ENCODE results near the gene PLA2G4B. TPM values are rescaled to one million over a fixed set of nuclear protein-coding genes. Genes with fewer than 3 reads are reported as not detected.

Gene PLA2G4B
- total and polyA plus RNA-seq, 4 donors = 5.7 to 13.0 (median 10.6) TPM

DNA sequence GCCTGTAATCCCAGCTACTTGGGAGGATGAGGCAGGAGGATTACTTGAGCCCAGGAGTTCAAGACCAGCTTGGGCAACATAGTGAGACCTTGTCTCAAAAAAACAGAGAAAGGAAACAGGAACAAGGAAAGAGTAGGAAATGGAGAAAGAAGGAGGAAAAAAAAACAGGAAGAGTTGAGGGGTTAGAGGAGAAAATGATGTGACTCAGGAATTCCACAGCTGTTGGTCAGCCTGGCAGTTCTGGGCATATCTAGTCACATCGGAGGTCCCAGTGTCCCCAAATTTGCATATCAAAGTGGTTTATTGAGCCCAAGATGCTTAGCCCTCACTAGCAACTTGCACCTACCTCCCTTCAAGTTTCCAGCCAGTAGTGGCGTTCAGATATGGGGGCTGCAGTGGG, 29.5 kb upstream of the PLA2G4B start:
- H3K27me3 ChIP-seq (ENCODE audit: control insufficient read depth in 3 of 3, insufficient read depth in 3 of 3, low read length in 2 of 3) = no peaks in the 10 kb centered on the region
- no peak overlapping the region for H3K27ac ChIP-seq (ENCODE audit: low read depth in 1 of 2, low read length in 1 of 2)
- no peak for DNase-seq
- 72 to 83% methylated on average over 2 of the region's 2 CpGs for WGBS, 2 donors
- no peak overlapping the region for H3K4me3 ChIP-seq
- H3K4me1 ChIP-seq (ENCODE audit: control insufficient read depth in 5 of 5, insufficient read depth in 5 of 5, low read length in 5 of 5) = peaks cover 0 to 5% (median 0%) of the 10 kb centered on the region in 5 donors
- TF ChIP-seq, protein P1, sequence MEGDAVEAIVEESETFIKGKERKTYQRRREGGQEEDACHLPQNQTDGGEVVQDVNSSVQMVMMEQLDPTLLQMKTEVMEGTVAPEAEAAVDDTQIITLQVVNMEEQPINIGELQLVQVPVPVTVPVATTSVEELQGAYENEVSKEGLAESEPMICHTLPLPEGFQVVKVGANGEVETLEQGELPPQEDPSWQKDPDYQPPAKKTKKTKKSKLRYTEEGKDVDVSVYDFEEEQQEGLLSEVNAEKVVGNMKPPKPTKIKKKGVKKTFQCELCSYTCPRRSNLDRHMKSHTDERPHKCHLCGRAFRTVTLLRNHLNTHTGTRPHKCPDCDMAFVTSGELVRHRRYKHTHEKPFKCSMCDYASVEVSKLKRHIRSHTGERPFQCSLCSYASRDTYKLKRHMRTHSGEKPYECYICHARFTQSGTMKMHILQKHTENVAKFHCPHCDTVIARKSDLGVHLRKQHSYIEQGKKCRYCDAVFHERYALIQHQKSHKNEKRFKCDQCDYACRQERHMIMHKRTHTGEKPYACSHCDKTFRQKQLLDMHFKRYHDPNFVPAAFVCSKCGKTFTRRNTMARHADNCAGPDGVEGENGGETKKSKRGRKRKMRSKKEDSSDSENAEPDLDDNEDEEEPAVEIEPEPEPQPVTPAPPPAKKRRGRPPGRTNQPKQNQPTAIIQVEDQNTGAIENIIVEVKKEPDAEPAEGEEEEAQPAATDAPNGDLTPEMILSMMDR (IDR thresholded peaks at IDR 0.05; ENCODE audit: control extremely low read depth, extremely low read depth) = no peak
- no peak overlapping the region for H3K9ac ChIP-seq (ENCODE audit: insufficient read depth in 1 of 2, low read length in 2 of 2)
- peaks cover 0 to 21% (median 10%) of the 10 kb centered on the region in 4 donors for H3K36me3 ChIP-seq (ENCODE audit: control insufficient read depth in 4 of 4, insufficient read depth in 4 of 4, low read length in 4 of 4)
- H3K9me3 ChIP-seq (ENCODE audit: control insufficient read depth in 4 of 4, insufficient read depth in 3 of 4, low read length in 3 of 4) = no peaks in the 10 kb centered on the region
- no peak for ATAC-seq (ENCODE audit: insufficient read depth, low FRiP score)

DNA sequence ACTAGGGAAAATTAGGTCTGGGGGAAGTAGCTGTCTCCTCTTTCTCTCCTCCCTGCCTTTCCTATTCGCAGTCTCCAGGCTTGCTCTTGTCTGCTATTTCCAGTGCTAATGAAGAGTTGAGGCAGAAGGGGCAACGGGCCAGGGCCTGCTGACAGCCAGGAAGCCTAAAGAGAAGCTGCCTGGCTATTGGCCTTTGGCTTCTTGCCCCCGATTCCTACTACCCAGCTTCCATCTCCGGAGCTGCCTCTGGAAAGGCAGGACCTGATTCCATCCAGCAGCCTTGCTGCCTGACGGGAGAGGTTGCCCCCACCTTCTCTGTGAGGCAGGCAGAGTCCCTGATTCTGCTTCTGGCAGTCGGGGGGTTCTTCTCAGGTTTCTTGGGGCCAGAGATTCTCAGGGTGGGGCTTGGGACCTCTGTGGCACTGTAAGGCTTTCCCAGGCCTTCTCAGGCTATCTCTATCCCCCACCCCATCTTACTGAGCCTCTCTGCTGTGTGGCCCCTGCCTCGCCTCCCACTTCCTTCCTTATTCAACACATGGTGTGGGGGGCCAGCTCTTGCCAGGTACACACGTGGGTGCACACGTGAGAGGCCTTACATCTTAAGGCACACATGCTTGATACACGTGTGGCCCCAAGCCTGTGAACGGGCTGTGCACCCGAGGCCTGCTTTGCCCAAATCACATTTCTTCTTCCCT, 29.0 kb upstream of the PLA2G4B start:
- ATAC-seq (ENCODE audit: insufficient read depth, low FRiP score) = no peak
- Histone ChIP-seq H3K9me3 (ENCODE audit: control insufficient read depth in 4 of 4, insufficient read depth in 3 of 4, low read length in 3 of 4) (no peaks in the 10 kb centered on the region), H3K9ac (ENCODE audit: insufficient read depth in 1 of 2, low read length in 2 of 2) (no peak overlapping the region), H3K36me3 (ENCODE audit: control insufficient read depth in 4 of 4, insufficient read depth in 4 of 4, low read length in 4 of 4) (peaks cover 0 to 22% (median 11%) of the 10 kb centered on the region in 4 donors), H3K4me3 (no peak overlapping the region), H3K4me1 (ENCODE audit: control insufficient read depth in 5 of 5, insufficient read depth in 5 of 5, low read length in 5 of 5) (peaks cover 0 to 3% (median 0%) of the 10 kb centered on the region in 5 donors), H3K27me3 (ENCODE audit: control insufficient read depth in 3 of 3, insufficient read depth in 3 of 3, low read length in 2 of 3) (no peaks in the 10 kb centered on the region), H3K27ac (ENCODE audit: low read depth in 1 of 2, low read length in 1 of 2) (no peak overlapping the region)
- 48 to 69% methylated on average over 12 of the region's 12 CpGs for whole genome bisulfite sequencing, 2 donors
- TF ChIP-seq, protein P1 (IDR thresholded peaks at IDR 0.05; ENCODE audit: control extremely low read depth, extremely low read depth) = no peak
- no peak for DNase-seq

DNA sequence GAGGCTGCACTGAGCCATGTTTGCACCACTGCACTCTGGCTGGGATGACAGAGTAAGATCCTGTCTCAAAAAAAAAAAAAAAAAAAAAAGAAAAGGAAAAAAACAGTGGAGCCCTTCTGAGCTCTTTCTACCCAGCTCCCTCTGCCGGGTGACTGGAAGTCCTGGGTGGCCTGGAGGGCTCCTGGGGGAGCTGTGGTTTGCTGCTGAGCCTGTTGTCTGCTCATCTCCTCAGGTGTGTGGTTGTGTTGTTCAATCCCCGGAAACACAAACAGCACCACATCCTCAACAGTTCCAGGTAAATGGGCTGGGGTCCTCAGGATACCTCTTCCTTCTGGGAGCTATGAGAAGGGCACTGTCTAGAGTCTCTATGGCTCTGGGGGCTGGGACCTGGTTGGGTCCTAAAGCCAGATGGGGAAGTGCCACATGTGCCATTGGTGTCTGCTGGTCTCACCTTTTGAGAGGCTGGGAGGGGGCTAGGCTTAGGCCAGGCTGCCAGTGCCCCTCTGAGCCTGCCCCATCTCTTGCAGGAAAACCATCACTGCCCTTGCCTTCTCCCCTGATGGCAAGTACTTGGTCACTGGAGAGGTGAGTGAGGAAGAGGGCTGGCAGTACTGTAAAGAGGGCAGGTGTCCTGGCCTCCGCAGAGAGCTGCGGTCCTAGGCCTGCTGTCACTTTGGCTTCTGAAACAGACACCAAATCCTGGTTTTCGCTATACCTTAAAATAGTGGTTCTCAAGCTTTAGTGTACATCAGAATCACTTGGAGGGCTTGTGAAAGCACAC, 27.8 kb upstream of the PLA2G4B start:
- no peak for DNase-seq
- no peak overlapping the region for H3K27ac ChIP-seq (ENCODE audit: low read depth in 1 of 2, low read length in 1 of 2)
- no peaks in the 10 kb centered on the region for H3K4me1 ChIP-seq (ENCODE audit: control insufficient read depth in 5 of 5, insufficient read depth in 5 of 5, low read length in 5 of 5)
- H3K9me3 ChIP-seq (ENCODE audit: control insufficient read depth in 4 of 4, insufficient read depth in 3 of 4, low read length in 3 of 4) = no peaks in the 10 kb centered on the region
- no peak overlapping the region for H3K4me3 ChIP-seq
- TF ChIP-seq, protein P1 (IDR thresholded peaks at IDR 0.05; ENCODE audit: control extremely low read depth, extremely low read depth) = no peak
- peaks cover 0 to 29% (median 10%) of the 10 kb centered on the region in 4 donors for H3K36me3 ChIP-seq (ENCODE audit: control insufficient read depth in 4 of 4, insufficient read depth in 4 of 4, low read length in 4 of 4)
- no peak overlapping the region for H3K9ac ChIP-seq (ENCODE audit: insufficient read depth in 1 of 2, low read length in 2 of 2)
- no peak for ATAC-seq (ENCODE audit: insufficient read depth, low FRiP score)
- no peaks in the 10 kb centered on the region for H3K27me3 ChIP-seq (ENCODE audit: control insufficient read depth in 3 of 3, insufficient read depth in 3 of 3, low read length in 2 of 3)
- 93 to 96% methylated on average over 5 of the region's 5 CpGs for WGBS, 2 donors

Measured in lung (tissue), 12 donors.